CD4-positive, alpha-beta memory T cell (primary cell): ENCODE results near the gene EPDR1. TPM values are rescaled to one million over a fixed set of nuclear protein-coding genes. Genes with fewer than 3 reads are reported as not detected.

ENCODE experiments used
- CTCF ChIA-PET: fragments of 350-600 bp; sonication (Branson Sonifier 250); formaldehyde crosslinking; loops from one replicate; lab custom pipeline; 2021; ENCODE audit warnings: inconsistent platforms; ENCODE audit not compliant: partially characterized antibody; lab: Charles Lee
- POLR2A ChIA-PET: fragments of 350-600 bp; sonication (Branson Sonifier 250); formaldehyde crosslinking; loops from one replicate; lab custom pipeline; 2021; ENCODE audit not compliant: partially characterized antibody; lab: Charles Lee
- DNase-seq, 5 donors: peaks; one replicate each; pipeline versions ENCODE4 v3.0.0 to v3.0.0-alpha.2; 2020 to 2022; ENCODE audit warnings: mixed read lengths in 1 of 5
- H3K27ac ChIP-seq: one replicate; pipeline ENCODE4 v1.7.0; 2013; ENCODE audit warnings: low read depth, low read length
- H3K27me3 ChIP-seq: 2 replicates; pipeline ENCODE4 v1.7.0; 2013; ENCODE audit warnings: mild to moderate bottlenecking, low read length, moderate library complexity; ENCODE audit not compliant: insufficient read depth
- H3K36me3 ChIP-seq: 2 replicates; pipeline ENCODE4 v1.7.0; 2013; ENCODE audit warnings: mild to moderate bottlenecking, low read length, moderate library complexity; ENCODE audit not compliant: insufficient read depth
- H3K4me1 ChIP-seq: 2 replicates; pipeline ENCODE4 v1.7.0; 2013; ENCODE audit warnings: mild to moderate bottlenecking, low read length, moderate library complexity; ENCODE audit not compliant: insufficient read depth
- H3K4me3 ChIP-seq, 2 donors: one replicate each; pipeline ENCODE4 v1.7.0; 2013; ENCODE audit warnings: low read length in 2 of 2, mild to moderate bottlenecking in 1 of 2
- H3K9me3 ChIP-seq, 2 donors: one replicate each; pipeline ENCODE4 v1.7.0; 2013; ENCODE audit warnings: low read length in 2 of 2, control low read depth in 1 of 2; ENCODE audit not compliant: control insufficient read depth in 1 of 2
- H3K27ac Mint-ChIP-seq, 7 donors: one replicate each; pipeline ENCODE4 v1.8.0; 2020 to 2021; ENCODE audit warnings: mixed read lengths in 7 of 7, mild to moderate bottlenecking in 6 of 7, inconsistent platforms in 3 of 7, moderate library complexity in 3 of 7
- H3K27me3 Mint-ChIP-seq, 2 donors: one replicate each; pipeline ENCODE4 v1.8.0; 2020 to 2021; ENCODE audit warnings: mixed read lengths in 2 of 2
- H3K36me3 Mint-ChIP-seq, 2 donors: one replicate each; pipeline ENCODE4 v1.8.0; 2020 to 2021; ENCODE audit warnings: mixed read lengths in 2 of 2, inconsistent platforms in 1 of 2, mild to moderate bottlenecking in 1 of 2
- H3K4me1 Mint-ChIP-seq, 4 donors: one replicate each; pipeline ENCODE4 v1.8.0; 2020 to 2021; ENCODE audit warnings: mixed read lengths in 4 of 4, mild to moderate bottlenecking in 1 of 4
- H3K4me3 Mint-ChIP-seq, 8 donors: one replicate each; pipeline ENCODE4 v1.8.0; 2020 to 2021; ENCODE audit warnings: mixed read lengths in 8 of 8, mild to moderate bottlenecking in 7 of 8, moderate library complexity in 6 of 8, inconsistent platforms in 3 of 8
- H3K9me3 Mint-ChIP-seq, 8 donors: one replicate each; pipeline ENCODE4 v1.8.0; 2020 to 2021; ENCODE audit warnings: mixed read lengths in 8 of 8, mild to moderate bottlenecking in 5 of 8, inconsistent platforms in 3 of 8, moderate library complexity in 1 of 8
- intact Hi-C: fragments of 100-400 bp; cut with micrococcal nuclease; formaldehyde crosslinking; loops from one replicate; pipeline ENCODE4 v1.15.1; 2023
- polyA plus RNA-seq, 2 donors: library from polyadenylated mRNA; unstranded; fragments of 300-500 nt; fragmentation: Illumina TruSeq; gene quantifications; one replicate each; pipeline ENCODE4 v1.2.3, GENCODE V29; 2021
- total RNA-seq, 2 experiments: library from RNA; stranded (reverse); gene quantifications; one replicate each; pipeline ENCODE4 v1.2.3, GENCODE V29; 2021

Gene EPDR1
- total and polyA plus RNA-seq, 4 experiments from 2014 or later = 0.19 to 0.41 (median 0.34) TPM

DNA sequence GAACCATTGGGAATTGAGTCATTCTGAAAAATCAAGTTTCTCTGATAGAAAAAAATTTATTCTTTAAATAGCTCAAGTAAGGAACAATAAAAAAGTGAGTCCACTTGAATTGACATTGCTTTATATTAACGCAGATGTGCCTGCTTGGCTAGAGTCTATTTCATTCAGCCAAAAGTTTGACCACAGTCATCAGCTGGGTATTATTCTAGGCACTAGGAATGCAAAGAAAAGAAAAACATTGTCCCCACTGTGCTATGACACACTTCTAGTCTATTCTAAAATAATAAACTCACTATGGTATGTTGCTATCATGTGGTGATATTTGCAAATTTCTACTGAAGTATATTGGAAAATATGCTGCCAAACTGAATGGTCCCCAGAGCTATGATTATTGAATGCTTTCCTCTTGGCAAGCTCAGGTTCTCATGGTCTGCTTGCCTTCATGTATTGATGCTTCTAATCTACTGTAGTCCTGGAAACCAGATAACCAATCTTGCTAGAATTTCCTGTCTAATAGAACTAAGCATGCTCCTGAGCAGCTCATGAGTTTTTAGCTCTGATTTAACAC, 12.1 kb upstream of the EPDR1 start:
- intact Hi-C loops = no loop called here

DNA sequence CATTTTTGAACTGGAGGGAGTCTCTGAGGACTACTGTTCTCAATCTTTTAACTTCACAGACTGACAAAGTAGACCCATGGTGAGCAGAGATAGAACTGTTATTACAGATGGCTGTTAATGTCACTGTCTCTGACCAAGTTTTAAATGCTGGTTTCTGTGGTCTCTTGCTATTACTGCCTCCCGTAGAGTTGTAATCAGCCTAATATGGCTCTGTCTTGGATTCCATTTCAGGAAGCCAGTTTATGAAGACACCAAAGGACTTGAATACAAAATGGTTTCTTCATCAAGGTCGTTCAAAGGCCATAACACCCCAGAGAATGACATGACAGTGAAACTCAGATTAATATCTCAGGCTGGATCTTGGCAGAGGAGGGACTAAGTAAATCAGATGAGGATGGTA, 7.7 kb upstream of the EPDR1 start:
- Histone ChIP-seq H3K9me3 (no peaks in the 10 kb centered on the region), H3K4me1 (peaks cover 8% of the 10 kb centered on the region), H3K36me3 (no peaks in the 10 kb centered on the region), H3K27ac (no peak overlapping the region), H3K27me3 (peaks cover 4% of the 10 kb centered on the region), H3K4me3 (no peak overlapping the region)
- H3K9me3 Mint-ChIP-seq = no peaks in the 10 kb centered on the region
- no peak overlapping the region for H3K4me3 Mint-ChIP-seq
- peaks cover 24% of the 10 kb centered on the region in 2 donors for H3K27me3 Mint-ChIP-seq
- no peak for DNase-seq
- ChIA-PET POLR2A (no interaction called here), CTCF (no interaction called here)
- no peaks in the 10 kb centered on the region for H3K36me3 Mint-ChIP-seq
- intact Hi-C loops = no loop called here
- no peak overlapping the region for H3K27ac Mint-ChIP-seq
- peaks cover 5 to 13% (median 6%) of the 10 kb centered on the region in 4 donors for H3K4me1 Mint-ChIP-seq

More for the DNA sequence above, 12.1 kb upstream of the EPDR1 start:
- Mint-ChIP-seq H3K4me1 (no peaks in the 10 kb centered on the region), H3K27ac (no peak overlapping the region), H3K36me3 (no peaks in the 10 kb centered on the region), H3K27me3 (peaks cover 5 to 17% of the 10 kb centered on the region in 2 donors), H3K9me3 (no peaks in the 10 kb centered on the region), H3K4me3 (no peak overlapping the region)
- H3K27ac ChIP-seq = no peak overlapping the region
- H3K36me3 ChIP-seq = no peaks in the 10 kb centered on the region
- no peaks in the 10 kb centered on the region for H3K27me3 ChIP-seq
- H3K4me3 ChIP-seq = no peak overlapping the region
- no peaks in the 10 kb centered on the region for H3K9me3 ChIP-seq
- ChIA-PET CTCF (no interaction called here), POLR2A (no interaction called here)
- DNase-seq = no peak
- no peaks in the 10 kb centered on the region for H3K4me1 ChIP-seq

GRCh38 chr7:37915438-37915837, 5.0 kb upstream of the EPDR1 start:
- Histone ChIP-seq H3K4me3 (no peak overlapping the region), H3K36me3 (no peaks in the 10 kb centered on the region), H3K9me3 (no peaks in the 10 kb centered on the region), H3K27me3 (peaks cover 10% of the 10 kb centered on the region), H3K27ac (no peak overlapping the region), H3K4me1 (peaks cover 8% of the 10 kb centered on the region)
- Mint-ChIP-seq H3K4me1 (peaks cover 7 to 17% (median 10%) of the 10 kb centered on the region in 4 donors), H3K9me3 (peaks cover 0 to 4% (median 0%) of the 10 kb centered on the region in 8 donors), H3K4me3 (no peak overlapping the region), H3K27me3 (peaks cover 43% of the 10 kb centered on the region in 2 donors), H3K27ac (no peak overlapping the region), H3K36me3 (no peaks in the 10 kb centered on the region)
- CTCF ChIA-PET = no interaction called here
- POLR2A ChIA-PET = no interaction called here
- no peak for DNase-seq
- intact Hi-C loops = no loop called here

GRCh38 chr7:37916017-37916672, 4.3 kb upstream of the EPDR1 start:
- H3K27ac Mint-ChIP-seq = no peak overlapping the region
- H3K4me1 Mint-ChIP-seq = peaks cover 8 to 19% (median 11%) of the 10 kb centered on the region in 4 donors
- Histone ChIP-seq H3K36me3 (no peaks in the 10 kb centered on the region), H3K4me1 (peaks cover 8% of the 10 kb centered on the region), H3K27ac (no peak overlapping the region), H3K27me3 (peaks cover 10% of the 10 kb centered on the region), H3K4me3 (no peak overlapping the region), H3K9me3 (no peaks in the 10 kb centered on the region)
- H3K36me3 Mint-ChIP-seq = no peaks in the 10 kb centered on the region
- peak overlapping the region in 2 of 8 donors; percentile 13 to 43 for H3K4me3 Mint-ChIP-seq
- ChIA-PET CTCF (no interaction called here), POLR2A (no interaction called here)
- peaks cover 0 to 4% (median 0%) of the 10 kb centered on the region in 8 donors for H3K9me3 Mint-ChIP-seq
- DNase-seq = no peak
- peaks cover 42 to 44% of the 10 kb centered on the region in 2 donors for H3K27me3 Mint-ChIP-seq
- intact Hi-C loops = no loop called here

DNA sequence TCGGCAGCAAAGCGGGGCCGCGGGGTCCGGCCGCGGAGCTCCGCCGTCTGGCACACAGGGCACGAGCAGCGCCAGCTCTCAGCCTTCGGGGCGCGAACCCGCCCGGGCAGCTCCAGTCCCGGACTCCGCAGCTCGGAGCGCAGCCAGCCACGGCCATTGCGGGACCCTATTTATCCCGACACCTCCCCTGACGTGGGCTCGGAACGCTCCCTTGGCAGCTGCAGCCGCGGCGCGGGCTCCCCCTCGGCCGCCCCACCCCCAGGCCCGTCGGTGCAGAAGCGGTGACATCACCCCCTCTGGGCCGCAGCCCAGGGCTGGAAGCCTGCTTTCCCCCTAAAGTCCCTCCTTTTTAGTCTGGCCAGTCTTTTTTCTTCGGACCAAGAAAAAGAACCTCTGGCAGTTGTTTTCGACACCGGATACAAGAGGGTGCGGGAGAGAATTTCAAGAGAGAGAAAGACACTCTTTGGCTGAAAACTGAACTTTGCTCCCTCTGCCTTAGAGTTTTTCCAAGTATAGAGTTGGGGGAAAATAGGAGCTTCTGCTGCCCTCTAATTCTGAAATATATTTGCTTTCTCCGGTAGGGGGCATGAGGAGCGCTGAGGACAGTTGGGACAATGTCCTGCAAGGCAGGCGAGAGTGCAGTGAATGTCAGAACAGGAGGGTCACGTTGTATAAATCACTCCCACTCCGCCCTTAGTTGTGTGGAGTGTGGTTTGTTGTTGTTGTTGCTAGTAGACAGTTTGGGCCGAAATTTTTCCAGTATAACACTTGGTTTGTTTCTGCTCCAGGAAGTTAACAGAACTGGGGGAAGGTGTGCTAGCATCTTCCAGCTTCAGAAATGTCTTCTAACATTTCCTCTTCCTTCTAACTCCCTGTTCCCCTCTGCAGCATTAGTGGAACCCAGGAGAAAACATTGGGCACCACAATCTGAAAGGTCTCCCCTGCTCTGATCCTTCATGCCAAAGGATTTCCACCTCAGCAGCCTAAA, 3.5 kb upstream of the EPDR1 start, which contains the start of gene SFRP4:
Gene SFRP4, minus strand, starts transcription at position 145 of the 988 bp plus-strand sequence. CDS start 280 bp downstream, outside the sequence.
- H3K4me1 Mint-ChIP-seq = peaks cover 8 to 21% (median 13%) of the 10 kb centered on the region in 4 donors
- Histone ChIP-seq H3K4me3 (no peak within 1 kb of the TSS), H3K27ac (no peak within 1 kb of the TSS), H3K27me3 (peaks cover 10% of the 10 kb centered on the region), H3K36me3 (no peaks in the 10 kb centered on the region), H3K9me3 (no peaks in the 10 kb centered on the region), H3K4me1 (peaks cover 8% of the 10 kb centered on the region)
- ChIA-PET CTCF (no interaction called here), POLR2A (no interaction called here)
- H3K27ac Mint-ChIP-seq = no peak within 1 kb of the TSS
- H3K9me3 Mint-ChIP-seq = peaks cover 0 to 4% (median 0%) of the 10 kb centered on the region in 8 donors
- intact Hi-C loops = no loop called here
- no peaks in the 10 kb centered on the region for H3K36me3 Mint-ChIP-seq
- peaks cover 45 to 47% of the 10 kb centered on the region in 2 donors for H3K27me3 Mint-ChIP-seq
- DNase-seq = no peak
- H3K4me3 Mint-ChIP-seq = peak within 1 kb of the TSS in 6 of 8 donors; percentile 1 to 69 (median 14)

DNA sequence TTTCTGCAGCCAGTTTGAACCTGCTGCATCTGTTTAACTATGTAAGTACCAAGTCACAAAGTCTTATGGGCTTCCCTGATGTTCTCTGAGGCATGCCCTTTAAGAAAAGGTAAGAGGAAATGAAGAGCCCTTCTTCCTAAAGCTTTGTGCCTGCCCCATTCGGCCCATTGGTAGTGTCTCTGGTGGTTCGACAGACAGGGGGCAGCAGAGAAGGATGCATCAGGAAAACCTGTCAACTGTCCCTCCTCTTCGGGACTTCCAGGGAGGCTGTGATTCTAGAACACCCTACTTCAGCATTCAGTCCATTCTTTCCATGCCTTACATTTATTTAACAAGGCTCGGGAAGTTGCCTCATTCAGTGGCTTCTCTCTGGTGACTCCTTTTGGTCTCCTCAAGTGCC, 1.9 kb upstream of the EPDR1 start:
- Histone ChIP-seq H3K36me3 (no peaks in the 10 kb centered on the region), H3K4me3 (no peak overlapping the region), H3K27me3 (peaks cover 10% of the 10 kb centered on the region), H3K4me1 (peaks cover 8% of the 10 kb centered on the region), H3K27ac (no peak overlapping the region), H3K9me3 (no peaks in the 10 kb centered on the region)
- Mint-ChIP-seq H3K9me3 (peaks cover 0 to 6% (median 0%) of the 10 kb centered on the region in 8 donors), H3K4me3 (no peak overlapping the region), H3K27ac (no peak overlapping the region), H3K4me1 (peaks cover 8 to 22% (median 13%) of the 10 kb centered on the region in 4 donors), H3K36me3 (no peaks in the 10 kb centered on the region), H3K27me3 (peaks cover 47 to 53% of the 10 kb centered on the region in 2 donors)
- CTCF ChIA-PET = no interaction called here
- DNase-seq = no peak
- POLR2A ChIA-PET = no interaction called here
- intact Hi-C loops = no loop called here
